Measurements from ENCODE around the gene SORCS2. TPM values are rescaled to one million over a fixed set of nuclear protein-coding genes. Genes with fewer than 3 reads are reported as not detected.

SORCS2 gene
- total RNA-seq, 1 donor: under 0.01 TPM

- DNase-seq (ENCODE audit: low read depth in 2 of 3, low spot score in 2 of 3): no peak
These were observed 227.8 kb downstream of the SORCS2 start for GRCh38 chr4:7419961-7420660.

- no peak for DNase-seq (ENCODE audit: low read depth in 2 of 3, low spot score in 2 of 3)
These were observed 228.3 kb downstream of the SORCS2 start for GRCh38 chr4:7420661-7421040.

GRCh38 chr4:7421356-7422150, 229.2 kb downstream of the SORCS2 start:
- no peak for DNase-seq (ENCODE audit: low read depth in 2 of 3, low spot score in 2 of 3)

GRCh38 chr4:7422151-7422897, 230.0 kb downstream of the SORCS2 start:
- no peak for DNase-seq (ENCODE audit: low read depth in 2 of 3, low spot score in 2 of 3)

- DNase-seq (ENCODE audit: low read depth in 2 of 3, low spot score in 2 of 3): no peak
These were observed 230.5 kb downstream of the SORCS2 start for GRCh38 chr4:7422898-7423180.

GRCh38 chr4:7423391-7423790, 231.1 kb downstream of the SORCS2 start:
- DNase-seq (ENCODE audit: low read depth in 2 of 3, low spot score in 2 of 3): no peak

- DNase-seq (ENCODE audit: low read depth in 2 of 3, low spot score in 2 of 3): no peak
These were observed 231.6 kb downstream of the SORCS2 start for GRCh38 chr4:7423801-7424552.

GRCh38 chr4:7424553-7425111, 232.3 kb downstream of the SORCS2 start:
- DNase-seq (ENCODE audit: low read depth in 2 of 3, low spot score in 2 of 3): no peak

GRCh38 chr4:7425124-7425523, 232.8 kb downstream of the SORCS2 start:
- no peak for DNase-seq (ENCODE audit: low read depth in 2 of 3, low spot score in 2 of 3)

- DNase-seq (ENCODE audit: low read depth in 2 of 3, low spot score in 2 of 3): no peak
These were observed 233.5 kb downstream of the SORCS2 start for GRCh38 chr4:7425591-7426468.

GRCh38 chr4:7426525-7427171, 234.3 kb downstream of the SORCS2 start:
- no peak for DNase-seq (ENCODE audit: low read depth in 2 of 3, low spot score in 2 of 3)

- DNase-seq (ENCODE audit: low read depth in 2 of 3, low spot score in 2 of 3): no peak
These were observed 235.0 kb downstream of the SORCS2 start for GRCh38 chr4:7427361-7427760.

GRCh38 chr4:7427831-7428260, 235.5 kb downstream of the SORCS2 start:
- DNase-seq (ENCODE audit: low read depth in 2 of 3, low spot score in 2 of 3): no peak

GRCh38 chr4:7428261-7429068, 236.1 kb downstream of the SORCS2 start:
- no peak for DNase-seq (ENCODE audit: low read depth in 2 of 3, low spot score in 2 of 3)

- DNase-seq (ENCODE audit: low read depth in 2 of 3, low spot score in 2 of 3): no peak
These were observed 236.7 kb downstream of the SORCS2 start for GRCh38 chr4:7429069-7429416.

- no peak for DNase-seq (ENCODE audit: low read depth in 2 of 3, low spot score in 2 of 3)
These were observed 237.3 kb downstream of the SORCS2 start for GRCh38 chr4:7429601-7430078.

GRCh38 chr4:7430368-7430964, 238.1 kb downstream of the SORCS2 start:
- DNase-seq (ENCODE audit: low read depth in 2 of 3, low spot score in 2 of 3): no peak

All from hematopoietic multipotent progenitor cell (in vitro differentiated cells).